Body of pancreas (tissue), 4 donors: ENCODE results near the gene MGAT4B.

Source experiments
- CTCF ChIP-seq, 7 experiments: fragments of 450-650 bp in 4 of 7; fragments of 200-600 bp in 3 of 7; sonication (generic) in 3 of 7; IDR thresholded peaks; one replicate each; pipeline ENCODE4 v1.5.1; 2016 to 2019; ENCODE audit warnings: antibody characterized with exemption in 7 of 7
- POLR2A ChIP-seq, 3 donors: fragments of 450-650 bp; IDR thresholded peaks; one replicate each; pipeline ENCODE4 v1.6.1; 2016; ENCODE audit warnings: antibody characterized with exemption in 3 of 3, mild to moderate bottlenecking in 2 of 3

- TF ChIP-seq CTCF (IDR thresholded peaks at IDR 0.05) (no peak), POLR2A (IDR thresholded peaks at IDR 0.05) (no peak)
Observed at GRCh38 chr5:179854356-179854755, 47.7 kb upstream of the MGAT4B start.
